GM18499 (cell line): ENCODE data around the gene DDX39B.
"Not testable (repeated sequence)": the region's sequence is repeated elsewhere in the genome, so short reads cannot be mapped to it uniquely, and the experiment has no call there.

Source experiments
- ATAC-seq: cut with Tn5 transposase; IDR thresholded peaks from one replicate; pipeline ENCODE4 v1.9.1; 2021; ENCODE audit warnings: moderate number of reproducible peaks; ENCODE audit not compliant: insufficient read depth, unreplicated experiment

The DDX39B gene

GRCh38 chr6:31530659-31531058 lies 11.1 kb downstream of the DDX39B start:
- ATAC-seq, result no peak

GRCh38 chr6:31529329-31530150 lies 12.3 kb downstream of the DDX39B start:
- ATAC-seq, result no peak

- no peak for ATAC-seq
Measured at GRCh38 chr6:31528821-31529328, 12.9 kb downstream of the DDX39B start, which contains the start of gene MCCD1. Gene MCCD1 (plus strand): TSS chr6:31528962. CDS start chr6:31529015, 53 bp downstream.

GRCh38 chr6:31528307-31528777 lies 13.5 kb downstream of the DDX39B start:
- no peak for ATAC-seq

GRCh38 chr6:31525932-31526591 lies 15.7 kb downstream of the DDX39B start:
- no peak for ATAC-seq

- ATAC-seq, result no peak
Measured at GRCh38 chr6:31525553-31525931, 16.3 kb downstream of the DDX39B start.

GRCh38 chr6:31521835-31522234 lies 20.0 kb downstream of the DDX39B start:
- no peak for ATAC-seq

- ATAC-seq, result no peak
Measured at GRCh38 chr6:31513456-31514165, 28.2 kb downstream of the DDX39B start.

GRCh38 chr6:31510007-31510406 lies 31.8 kb downstream of the DDX39B start:
- no peak for ATAC-seq

- not testable (repeated sequence) for ATAC-seq
Measured at GRCh38 chr6:31509036-31509435, 32.8 kb downstream of the DDX39B start.

- no peak for ATAC-seq
Measured at GRCh38 chr6:31502586-31502985, 39.2 kb downstream of the DDX39B start.

- ATAC-seq, result not testable (repeated sequence)
Measured at GRCh38 chr6:31499648-31500047, 42.2 kb downstream of the DDX39B start.

- no peak for ATAC-seq
Measured at GRCh38 chr6:31498748-31499147, 43.1 kb downstream of the DDX39B start.

- no peak for ATAC-seq
Measured at GRCh38 chr6:31497531-31498476, 44.0 kb downstream of the DDX39B start, which contains the start of gene MICB. Gene MICB (plus strand): TSS chr6:31498145. CDS start chr6:31498194, 49 bp downstream.

- not testable (repeated sequence) for ATAC-seq
Measured at GRCh38 chr6:31496826-31497225, 45.0 kb downstream of the DDX39B start.

- no peak for ATAC-seq
Measured at GRCh38 chr6:31495580-31495979, 46.2 kb downstream of the DDX39B start.

- no peak for ATAC-seq
Measured at GRCh38 chr6:31493875-31494694, 47.7 kb downstream of the DDX39B start.

- ATAC-seq, result not testable (repeated sequence)
Measured at GRCh38 chr6:31493550-31493874, 48.3 kb downstream of the DDX39B start.
